Measurements from ENCODE around the gene ZNF688.

- TF ChIP-seq CTCF (IDR thresholded peaks at IDR 0.05) = no peak
- no peak for TF ChIP-seq POLR2A (IDR thresholded peaks at IDR 0.05)
- no peak for TF ChIP-seq POLR2AphosphoS5 (IDR thresholded peaks at IDR 0.05)
Measured at GRCh38 chr16:30603945-30604315, 32.4 kb upstream of the ZNF688 start.
